HG03159 (cell line): ENCODE measurements around the gene ASIP.

Experiments used
- ATAC-seq: cut with Tn5 transposase; IDR thresholded peaks from one replicate; pipeline ENCODE4 v1.9.1; 2021; ENCODE audit warnings: mild to moderate bottlenecking, moderate library complexity; ENCODE audit not compliant: unreplicated experiment

The ASIP gene

DNA sequence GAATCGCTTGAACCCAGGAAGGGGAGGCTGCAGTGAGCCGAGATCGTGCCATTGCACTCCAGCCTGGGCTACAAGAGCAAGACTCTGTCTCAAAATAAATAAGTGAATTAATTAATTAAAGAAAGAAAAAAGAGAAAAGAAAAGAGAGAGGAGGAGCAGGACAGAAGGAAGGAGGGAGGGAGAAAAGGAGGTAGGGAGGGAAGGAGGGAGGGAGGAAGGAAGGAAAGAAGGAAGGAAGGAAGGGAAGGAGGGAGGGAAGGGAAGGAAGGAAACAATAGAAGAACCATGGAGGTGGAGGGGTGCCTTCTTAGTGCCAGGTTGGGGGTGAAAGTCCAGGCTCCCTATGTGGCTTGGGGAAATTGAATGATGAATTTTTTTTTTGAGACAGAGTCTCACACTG is 68.5 kb downstream of the ASIP start:
- no peak for ATAC-seq

DNA sequence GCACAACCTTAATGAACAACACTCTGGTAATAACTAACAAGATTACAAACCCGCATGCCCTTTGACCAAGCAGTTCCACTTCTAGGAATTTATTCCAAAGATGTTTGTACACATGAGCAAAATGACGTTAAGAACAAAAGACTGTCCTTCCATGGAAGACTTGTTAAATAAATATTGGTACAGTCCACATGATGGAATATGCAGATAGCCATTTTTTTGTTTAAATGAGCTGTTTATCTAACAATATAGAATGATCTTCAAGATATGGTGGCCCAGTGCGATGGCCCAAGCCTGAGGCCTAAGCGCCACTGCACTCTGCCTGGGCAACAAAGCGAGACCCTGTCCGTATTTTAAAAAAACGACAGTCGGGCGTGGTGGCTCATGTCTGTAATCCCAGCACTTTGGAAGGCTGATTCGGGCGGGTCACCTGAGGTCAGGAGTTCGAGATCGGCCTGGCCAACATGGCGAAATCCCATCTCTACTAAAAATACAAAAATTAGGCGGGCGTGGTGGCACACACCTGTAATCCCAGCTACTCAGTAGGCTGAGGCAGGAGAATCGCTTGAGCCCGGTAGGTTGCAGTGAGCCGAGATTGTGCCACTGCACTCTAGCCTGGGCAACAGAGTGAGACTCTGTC is 69.4 kb downstream of the ASIP start:
- ATAC-seq = no peak

- no peak for ATAC-seq
These were observed 70.1 kb downstream of the ASIP start for GRCh38 chr20:34311118-34312023.

- ATAC-seq = no peak
These were observed 70.8 kb downstream of the ASIP start for GRCh38 chr20:34312024-34312460.

DNA sequence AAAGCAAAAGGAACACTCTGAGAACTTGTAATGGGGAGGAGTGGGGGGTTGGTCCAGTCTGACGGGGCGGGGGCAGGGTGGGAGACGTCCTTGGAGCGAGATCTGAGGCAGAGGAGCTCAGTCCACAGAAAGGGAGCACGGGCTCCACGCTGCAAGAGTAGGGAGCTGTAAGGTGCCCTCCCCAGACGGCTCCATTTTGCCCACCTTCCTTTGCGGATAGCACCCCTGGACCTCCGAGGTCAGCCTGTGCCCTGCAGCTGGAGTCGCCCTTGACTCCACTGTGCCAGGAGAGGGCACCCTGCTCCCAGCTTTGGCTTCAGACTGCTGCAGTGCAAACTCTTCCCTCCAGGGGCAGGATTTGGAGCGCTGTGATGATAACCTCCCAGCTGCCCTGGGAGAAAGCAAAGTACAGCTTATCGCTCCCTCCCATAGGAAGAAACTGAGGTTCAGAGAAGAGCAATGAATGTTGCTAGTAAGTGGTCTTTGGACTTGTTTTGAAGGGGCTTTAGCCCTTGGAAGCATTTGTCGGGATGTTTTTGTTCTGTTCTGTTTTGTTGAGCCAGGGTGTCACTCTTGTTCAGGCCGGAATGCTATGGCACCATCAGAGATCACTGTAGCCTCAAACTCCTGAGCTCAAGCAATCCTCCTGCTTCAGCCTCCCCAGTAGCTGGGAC is 71.5 kb downstream of the ASIP start:
- ATAC-seq = peak; percentile 79

DNA sequence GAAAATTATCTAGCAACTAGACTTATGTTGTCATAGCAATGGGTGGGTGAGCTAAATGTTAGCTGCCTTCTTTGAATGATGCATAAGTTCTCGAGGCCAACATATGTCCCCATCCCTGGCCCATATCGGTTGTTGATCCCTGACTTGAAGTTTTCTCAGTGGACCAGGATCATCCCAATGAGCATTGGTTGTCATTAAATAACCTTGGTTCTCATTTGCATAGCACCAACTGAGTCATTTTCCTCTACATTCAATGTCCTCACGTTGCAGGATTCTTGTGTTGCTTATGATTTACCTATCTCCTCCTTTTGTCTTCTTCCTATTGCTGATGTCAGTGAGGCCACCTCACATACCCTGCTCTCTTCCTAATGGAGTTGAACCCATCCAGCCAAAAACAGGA is 74.0 kb downstream of the ASIP start:
- no peak for ATAC-seq

- ATAC-seq = no peak
These were observed 75.1 kb downstream of the ASIP start for GRCh38 chr20:34316196-34316814.
